Kidney (tissue), 14 donors: ENCODE results near the gene WASHC2A. TPM values are rescaled to one million over a fixed set of nuclear protein-coding genes. Genes with fewer than 3 reads are reported as not detected.
A peak's percentile ranks its signal among the peaks of the same experiment; 100 is the strongest.
"Not testable (repeated sequence)": the region's sequence is repeated elsewhere in the genome, so short reads cannot be mapped to it uniquely, and the experiment has no call there.

Experiments
- DNase-seq, 5 donors: peaks; one replicate each; pipeline ENCODE4 v3.0.0-alpha.2; 2013 to 2020
- FAIRE-seq: peaks from 2 replicates; lab custom pipeline; 2012; peaks lifted over from hg19 to GRCh38; lab: Jason Lieb, UNC
- H3K27ac ChIP-seq, 2 donors: one replicate each; pipeline ENCODE4 v1.7.0; 2013; ENCODE audit warnings: low read depth in 2 of 2, low read length in 2 of 2, inconsistent platforms in 1 of 2
- H3K27me3 ChIP-seq: one replicate; pipeline ENCODE4 v1.7.1; 2013; ENCODE audit warnings: low read length, inconsistent platforms; ENCODE audit not compliant: control insufficient read depth, insufficient read depth
- H3K36me3 ChIP-seq, 3 donors: one replicate each; pipeline versions ENCODE4 v1.7.0 to v1.7.1; 2013; ENCODE audit warnings: low read length in 3 of 3, control low read depth in 1 of 3, inconsistent platforms in 1 of 3; ENCODE audit not compliant: insufficient read depth in 3 of 3, control insufficient read depth in 2 of 3
- H3K4me1 ChIP-seq, 3 donors: one replicate each; pipeline versions ENCODE4 v1.7.0 to v1.7.1; 2013; ENCODE audit warnings: low read length in 3 of 3, inconsistent platforms in 1 of 3, low read depth in 1 of 3; ENCODE audit not compliant: control insufficient read depth in 2 of 3, insufficient read depth in 2 of 3
- H3K4me3 ChIP-seq, 3 donors: one replicate each; pipeline versions ENCODE4 v1.7.0 to v1.8.1; 2013; ENCODE audit warnings: low read length in 3 of 3, control low read depth in 1 of 3, inconsistent platforms in 1 of 3
- H3K9ac ChIP-seq, 3 donors: one replicate each; pipeline versions ENCODE4 v1.7.0 to v1.7.1; 2013; ENCODE audit warnings: low read length in 3 of 3, control low read depth in 1 of 3, inconsistent platforms in 1 of 3
- H3K9me3 ChIP-seq, 3 donors: one replicate each; pipeline versions ENCODE4 v1.7.0 to v1.7.1; 2013; ENCODE audit warnings: low read length in 3 of 3, control low read depth in 1 of 3, inconsistent platforms in 1 of 3; ENCODE audit not compliant: control insufficient read depth in 2 of 3, insufficient read depth in 1 of 3
- CTCF ChIP-seq: IDR thresholded peaks from 3 replicates; pipeline ENCODE4 v1.5.1; 2012; ENCODE audit warnings: mild to moderate bottlenecking, moderate library complexity, borderline replicate concordance; ENCODE audit not compliant: insufficient read depth; ENCODE audit errors: extremely low read depth
- intact Hi-C: fragments of 100-400 bp; cut with DNase I; formaldehyde crosslinking; loops from one replicate; pipeline ENCODE4 v1.11.1; 2022
- polyA plus RNA-seq: library from polyadenylated mRNA; stranded (reverse); fragments of 350-450 nt; fragmentation: Illumina TruSeq; extraction: RNeasy Lipid Tissue Mini Kit (QIAGEN cat#74804); gene quantifications from one replicate; pipeline ENCODE4 v1.2.3, GENCODE V29; 2014; ENCODE audit warnings: low read depth, low replicate concordance; ENCODE audit not compliant: insufficient read depth
- total RNA-seq: library from RNA; stranded (reverse); fragmentation: NEBNext Ultra II Directional; extraction: Animal tissue kit (Norgen Biotek cat#: 25700); gene quantifications from one replicate; pipeline ENCODE4 v1.2.1, GENCODE V29; 2021
- donor health status: control.
- donor health status: control.
- donor health status: control.
- donor health status: control.
- donor health status: control.
- donor health status: DM: yes; HTN: yes; CAD: no.
- donor health status: Normal renal cell carcinoma (clear cell type).

WASHC2A gene
- total and polyA plus RNA-seq, 2 donors from 2014 or later = 24.4 to 42.2 TPM

GRCh38 chr10:50152792-50153272, 85.1 kb downstream of the WASHC2A start:
- Histone ChIP-seq H3K36me3 (no peaks in the 10 kb centered on the region), H3K4me3 (no peak overlapping the region), H3K27me3 (no peaks in the 10 kb centered on the region), H3K4me1 (no peaks in the 10 kb centered on the region), H3K9ac (no peak overlapping the region), H3K27ac (no peak overlapping the region), H3K9me3 (no peaks in the 10 kb centered on the region)
- intact Hi-C loops = no loop called here
- FAIRE-seq = no peak
- DNase-seq = peak; percentile 23 to 73 (median 38)
- TF ChIP-seq CTCF = no peak

GRCh38 chr10:50157868-50158267, 90.1 kb downstream of the WASHC2A start:
- H3K4me3 ChIP-seq, DNase-seq, H3K36me3 ChIP-seq, H3K9ac ChIP-seq, intact Hi-C loops, FAIRE-seq, H3K9me3 ChIP-seq, H3K4me1 ChIP-seq, H3K27me3 ChIP-seq, H3K27ac ChIP-seq: not testable (repeated sequence)

- DNase-seq, H3K36me3 ChIP-seq, intact Hi-C loops, H3K27ac ChIP-seq, H3K4me3 ChIP-seq, H3K9ac ChIP-seq, FAIRE-seq, H3K9me3 ChIP-seq, H3K27me3 ChIP-seq, H3K4me1 ChIP-seq: not testable (repeated sequence)
These were observed 92.1 kb downstream of the WASHC2A start for GRCh38 chr10:50159856-50160255.

GRCh38 chr10:50165038-50165437, 97.3 kb downstream of the WASHC2A start:
- not testable (repeated sequence) for DNase-seq

GRCh38 chr10:50167833-50168232, 100.1 kb downstream of the WASHC2A start:
- H3K9ac ChIP-seq, H3K9me3 ChIP-seq, H3K27ac ChIP-seq, intact Hi-C loops, H3K4me1 ChIP-seq, H3K27me3 ChIP-seq, DNase-seq, H3K36me3 ChIP-seq, H3K4me3 ChIP-seq, FAIRE-seq: not testable (repeated sequence)

More at GRCh38 chr10:50165038-50165437, 97.3 kb downstream of the WASHC2A start:
- H3K36me3 ChIP-seq, H3K4me1 ChIP-seq, H3K4me3 ChIP-seq, intact Hi-C loops, H3K27me3 ChIP-seq, FAIRE-seq, H3K27ac ChIP-seq, H3K9me3 ChIP-seq, H3K9ac ChIP-seq: not testable (repeated sequence)

- H3K9ac ChIP-seq, DNase-seq, intact Hi-C loops, H3K4me1 ChIP-seq, H3K4me3 ChIP-seq, H3K9me3 ChIP-seq, FAIRE-seq, H3K27me3 ChIP-seq, H3K27ac ChIP-seq, H3K36me3 ChIP-seq: not testable (repeated sequence)
These were observed 101.8 kb downstream of the WASHC2A start for GRCh38 chr10:50169506-50169905.

- H3K9ac ChIP-seq, H3K4me3 ChIP-seq, H3K4me1 ChIP-seq, H3K27ac ChIP-seq, DNase-seq, intact Hi-C loops, H3K36me3 ChIP-seq, H3K27me3 ChIP-seq, FAIRE-seq, H3K9me3 ChIP-seq: not testable (repeated sequence)
These were observed 107.2 kb downstream of the WASHC2A start for GRCh38 chr10:50174788-50175525.
